ENCODE results near the gene CDK11B. TPM values are rescaled to one million over a fixed set of nuclear protein-coding genes. Genes with fewer than 3 reads are reported as not detected.
"Not testable (repeated sequence)": the region's sequence is repeated elsewhere in the genome, so short reads cannot be mapped to it uniquely, and the experiment has no call there.

Gene CDK11B
- total and polyA plus RNA-seq, 2 donors = 6.5 to 44.5 TPM

DNA sequence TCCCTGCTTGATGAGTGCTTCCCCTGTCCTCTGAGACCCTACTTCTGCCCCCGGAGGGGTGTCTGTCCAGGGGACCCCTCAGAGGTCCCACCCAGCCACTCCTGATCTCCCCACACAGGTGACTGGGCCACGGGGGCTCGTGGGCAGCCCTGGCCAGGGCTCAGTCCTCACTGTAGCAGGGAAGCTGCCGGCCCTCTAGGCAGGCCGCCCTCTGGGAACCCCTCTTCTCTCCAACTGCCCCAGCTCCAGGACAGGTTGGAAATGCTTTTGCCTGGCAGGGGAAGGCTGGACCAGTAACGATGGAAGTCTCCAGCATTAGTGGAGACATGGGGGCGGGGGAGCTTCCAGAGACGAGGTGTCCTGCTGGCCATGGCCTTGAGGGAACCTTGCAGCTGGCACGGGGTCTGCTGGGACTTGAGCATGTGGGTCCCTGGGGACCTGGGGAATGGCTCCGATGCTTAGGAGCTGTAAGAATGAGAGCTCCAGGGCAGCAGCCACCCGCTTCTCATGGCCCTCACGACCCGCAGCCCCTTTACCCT, 55.8 kb downstream of the CDK11B start:
- Histone ChIP-seq H3K4me3 (ENCODE audit: low read depth, low read length) (no peak overlapping the region), H3K4me1 (ENCODE audit: insufficient read depth) (no peaks in the 10 kb centered on the region), H3K27ac (ENCODE audit: low read depth) (no peak overlapping the region), H3K36me3 (ENCODE audit: insufficient read depth) (no peaks in the 10 kb centered on the region)
- DNase-seq (ENCODE audit: extremely low spot score) = no peak
- 71% methylated on average over 13 of the region's 13 CpGs for WGBS

GRCh38 chr1:1602304-1602967, 56.4 kb downstream of the CDK11B start:
- Histone ChIP-seq H3K36me3 (ENCODE audit: insufficient read depth) (no peaks in the 10 kb centered on the region), H3K27ac (ENCODE audit: low read depth) (no peak overlapping the region), H3K4me1 (ENCODE audit: insufficient read depth) (no peaks in the 10 kb centered on the region), H3K4me3 (ENCODE audit: low read depth, low read length) (no peak overlapping the region)
- no peak for DNase-seq (ENCODE audit: extremely low spot score)
- 60% methylated on average over 18 of the region's 18 CpGs for WGBS

DNA sequence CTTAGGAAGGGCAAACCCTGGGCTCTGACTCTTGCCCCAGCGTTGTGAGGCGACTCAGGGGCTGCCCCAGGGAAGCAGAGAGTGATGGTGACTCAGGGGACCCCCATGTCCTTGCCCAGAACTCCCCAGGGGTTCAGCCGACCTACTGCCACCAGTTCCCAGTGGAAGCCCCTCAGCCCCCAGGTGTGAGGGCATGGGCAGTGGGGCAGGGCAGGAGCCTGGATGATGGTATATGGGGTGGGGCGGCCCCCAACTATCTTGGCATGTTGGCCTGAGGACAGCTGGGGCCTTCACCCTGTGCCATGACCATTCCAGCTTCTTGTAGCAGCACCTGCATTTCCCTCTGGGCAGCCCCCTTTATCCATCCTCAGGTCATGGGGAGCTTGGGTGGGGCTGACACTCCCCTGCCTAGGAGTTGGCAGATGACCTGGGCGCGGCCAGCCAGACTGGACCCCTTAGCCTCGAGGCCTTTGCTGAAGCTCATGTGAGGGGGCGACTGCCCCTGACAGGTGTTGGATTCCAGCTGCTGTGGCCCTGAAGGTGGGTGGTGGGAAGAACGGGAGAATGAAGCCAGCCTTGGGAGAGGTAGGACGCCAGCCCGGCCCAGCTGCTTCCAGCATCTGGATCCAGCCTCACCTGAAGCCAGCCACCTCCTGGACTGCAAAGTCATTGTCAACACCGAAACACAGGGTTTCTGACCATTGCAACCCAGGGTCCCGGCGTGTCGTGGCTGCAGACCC, 57.1 kb downstream of the CDK11B start:
- WGBS = 88% methylated on average over 15 of the region's 15 CpGs

GRCh38 chr1:1600861-1601563, 57.8 kb downstream of the CDK11B start:
- no peak for DNase-seq (ENCODE audit: extremely low spot score)
- Histone ChIP-seq H3K36me3 (ENCODE audit: insufficient read depth) (no peaks in the 10 kb centered on the region), H3K4me1 (ENCODE audit: insufficient read depth) (no peaks in the 10 kb centered on the region), H3K4me3 (ENCODE audit: low read depth, low read length) (no peak overlapping the region), H3K27ac (ENCODE audit: low read depth) (no peak overlapping the region)
- 69% methylated on average over 22 of the region's 22 CpGs for WGBS

More for the DNA sequence above, 57.1 kb downstream of the CDK11B start:
- H3K27ac ChIP-seq (ENCODE audit: low read depth) = no peak overlapping the region
- H3K36me3 ChIP-seq (ENCODE audit: insufficient read depth) = no peaks in the 10 kb centered on the region
- no peak overlapping the region for H3K4me3 ChIP-seq (ENCODE audit: low read depth, low read length)
- no peak for DNase-seq (ENCODE audit: extremely low spot score)
- no peaks in the 10 kb centered on the region for H3K4me1 ChIP-seq (ENCODE audit: insufficient read depth)

DNA sequence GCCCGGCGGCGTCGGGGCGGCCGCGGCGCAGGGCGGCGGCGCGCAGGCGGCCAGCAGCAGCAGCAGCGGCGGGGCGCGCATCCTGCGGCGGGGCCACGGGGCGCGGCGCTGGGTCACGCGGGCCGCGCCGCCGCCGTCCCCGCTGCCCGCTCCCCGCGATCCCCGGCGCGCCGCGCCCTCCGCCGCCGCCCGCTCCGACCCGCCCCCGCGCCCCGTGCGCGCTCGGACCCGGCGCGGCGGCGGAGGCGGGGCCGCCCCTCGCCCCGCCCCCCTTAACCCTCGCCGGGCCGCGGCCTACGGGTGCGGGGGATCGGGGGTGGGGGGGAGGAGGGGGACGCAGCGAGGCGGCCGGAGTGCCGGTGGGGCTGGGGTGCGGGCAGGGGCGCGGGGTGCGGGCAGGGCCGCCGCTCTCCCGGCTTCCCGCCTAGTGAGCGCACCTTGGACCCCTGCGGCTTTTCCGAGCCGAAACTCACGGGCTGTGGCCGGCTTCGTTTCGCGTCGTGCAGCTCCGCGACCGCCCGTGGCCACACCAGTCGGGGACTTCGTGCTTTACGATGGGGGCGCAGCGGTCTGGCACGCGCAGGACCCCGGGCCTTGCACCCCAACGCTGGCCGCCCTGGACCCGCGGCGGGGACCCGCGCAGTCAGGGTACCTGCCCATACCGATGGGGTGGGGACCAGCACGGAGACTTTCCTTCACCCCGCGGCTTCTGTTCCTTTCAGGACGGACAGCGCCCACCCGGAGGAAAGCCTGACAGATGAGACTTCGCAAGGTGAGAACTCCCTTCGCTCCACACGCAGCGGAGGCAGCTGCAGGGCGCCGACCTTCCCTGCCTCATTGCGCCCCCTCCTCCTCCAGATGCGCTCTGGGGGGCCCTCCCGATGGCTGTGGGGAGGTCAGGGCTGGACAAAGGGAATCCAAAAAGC, 58.6 kb downstream of the CDK11B start, which contains the start of gene FNDC10:
TSS of gene FNDC10 (minus strand) at position 201 of the 926 bp plus-strand sequence. CDS start at position 81, 120 bp downstream.
- WGBS = 2% methylated on average over 114 of the region's 125 CpGs
- Histone ChIP-seq H3K4me3 (ENCODE audit: low read depth, low read length) (peak within 1 kb of the TSS; percentile 56), H3K4me1 (ENCODE audit: insufficient read depth) (no peaks in the 10 kb centered on the region), H3K27ac (ENCODE audit: low read depth) (no peak within 1 kb of the TSS), H3K36me3 (ENCODE audit: insufficient read depth) (no peaks in the 10 kb centered on the region)
- DNase-seq (ENCODE audit: extremely low spot score) = no peak

DNA sequence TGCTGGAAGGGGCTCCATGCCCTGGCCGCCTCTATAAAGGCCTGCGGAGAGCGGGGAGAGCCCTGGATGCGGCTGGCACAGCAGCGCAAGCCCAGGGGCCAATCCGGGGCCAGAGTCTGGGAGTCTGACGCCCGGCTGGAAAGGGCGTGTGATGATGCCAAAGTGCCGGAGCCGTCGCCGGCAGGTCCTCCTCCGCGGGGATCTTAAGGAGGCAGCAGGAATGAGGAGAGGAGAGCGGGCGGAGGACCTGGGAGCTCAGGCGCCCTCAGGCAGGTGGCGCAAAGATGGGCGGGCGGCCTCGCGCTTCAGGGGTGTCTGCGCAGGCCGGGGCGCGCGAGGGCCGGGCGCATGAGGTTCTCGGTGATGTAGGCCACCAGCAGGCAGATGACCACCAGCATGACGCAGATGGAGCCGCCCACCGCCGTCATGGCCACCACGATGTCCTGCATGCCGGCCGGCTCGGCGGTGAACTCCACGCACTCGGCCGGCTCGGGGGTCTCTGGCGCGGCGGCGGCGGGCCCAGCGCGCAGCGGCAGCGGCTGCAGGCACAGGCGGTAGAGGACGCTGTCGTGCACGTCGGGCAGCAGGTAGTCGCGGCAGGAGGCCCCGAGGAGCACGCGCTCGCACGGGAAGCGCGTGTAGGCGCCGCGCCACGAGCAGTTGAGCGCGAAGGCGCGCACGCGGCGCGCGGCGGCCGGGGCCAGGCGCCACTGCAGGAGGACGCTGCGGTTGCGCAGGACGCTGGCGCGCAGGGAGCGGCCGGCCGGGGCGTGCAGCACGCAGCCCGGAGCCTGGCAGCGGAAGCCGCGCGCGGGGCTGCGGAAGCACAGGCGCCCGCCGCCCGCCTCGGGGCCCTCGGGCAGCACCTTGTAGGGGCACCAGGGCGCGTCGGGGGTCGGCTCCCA, 59.5 kb downstream of the CDK11B start:
- no peak for DNase-seq (ENCODE audit: extremely low spot score)
- Histone ChIP-seq H3K27ac (ENCODE audit: low read depth) (no peak overlapping the region), H3K4me1 (ENCODE audit: insufficient read depth) (no peaks in the 10 kb centered on the region), H3K36me3 (ENCODE audit: insufficient read depth) (no peaks in the 10 kb centered on the region), H3K4me3 (ENCODE audit: low read depth, low read length) (peak overlapping the region; percentile 56)
- whole genome bisulfite sequencing = 7% methylated on average over 111 of the region's 111 CpGs

GRCh38 chr1:1598720-1599029, 60.1 kb downstream of the CDK11B start:
- 79% methylated on average over 13 of the region's 13 CpGs for WGBS
- Histone ChIP-seq H3K4me3 (ENCODE audit: low read depth, low read length) (no peak overlapping the region), H3K4me1 (ENCODE audit: insufficient read depth) (no peaks in the 10 kb centered on the region), H3K27ac (ENCODE audit: low read depth) (no peak overlapping the region), H3K36me3 (ENCODE audit: insufficient read depth) (no peaks in the 10 kb centered on the region)
- no peak for DNase-seq (ENCODE audit: extremely low spot score)

DNA sequence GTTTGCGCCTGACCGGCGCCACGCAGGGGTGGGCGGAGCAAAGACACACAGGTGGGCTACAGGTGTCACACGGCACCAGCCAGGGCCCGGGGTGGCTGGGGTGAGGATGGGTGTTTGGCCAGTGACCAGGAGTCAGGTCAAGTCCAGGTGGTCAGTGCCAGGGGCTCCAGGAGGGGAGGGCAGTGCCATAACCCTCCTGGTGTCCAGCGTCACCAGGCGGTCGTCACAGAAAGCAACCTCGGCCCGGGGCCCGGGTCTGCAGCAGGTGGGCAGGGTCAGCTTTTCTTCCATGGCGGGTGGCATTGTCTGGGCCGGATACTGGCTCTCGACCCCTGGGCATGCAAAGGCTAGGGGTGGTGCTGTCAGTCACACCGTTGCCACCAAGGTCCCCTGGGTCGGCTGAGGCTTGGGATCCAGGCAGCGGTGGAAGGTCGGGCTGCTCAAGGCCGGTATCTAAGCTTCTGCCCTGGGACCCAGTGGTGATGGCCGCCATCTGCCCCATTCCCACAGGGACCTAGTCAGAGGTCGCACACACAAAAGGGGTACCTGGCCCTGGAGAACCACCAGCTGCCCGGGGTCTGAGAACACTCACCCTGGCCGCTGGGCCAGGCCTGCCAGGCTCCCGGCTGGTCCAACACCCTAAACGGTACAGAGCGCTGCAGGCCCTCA, 60.6 kb downstream of the CDK11B start:
- Histone ChIP-seq H3K36me3 (ENCODE audit: insufficient read depth) (no peaks in the 10 kb centered on the region), H3K4me3 (ENCODE audit: low read depth, low read length) (no peak overlapping the region), H3K27ac (ENCODE audit: low read depth) (no peak overlapping the region), H3K4me1 (ENCODE audit: insufficient read depth) (no peaks in the 10 kb centered on the region)
- no peak for DNase-seq (ENCODE audit: extremely low spot score)
- 87% methylated on average over 28 of the region's 28 CpGs for WGBS

DNA sequence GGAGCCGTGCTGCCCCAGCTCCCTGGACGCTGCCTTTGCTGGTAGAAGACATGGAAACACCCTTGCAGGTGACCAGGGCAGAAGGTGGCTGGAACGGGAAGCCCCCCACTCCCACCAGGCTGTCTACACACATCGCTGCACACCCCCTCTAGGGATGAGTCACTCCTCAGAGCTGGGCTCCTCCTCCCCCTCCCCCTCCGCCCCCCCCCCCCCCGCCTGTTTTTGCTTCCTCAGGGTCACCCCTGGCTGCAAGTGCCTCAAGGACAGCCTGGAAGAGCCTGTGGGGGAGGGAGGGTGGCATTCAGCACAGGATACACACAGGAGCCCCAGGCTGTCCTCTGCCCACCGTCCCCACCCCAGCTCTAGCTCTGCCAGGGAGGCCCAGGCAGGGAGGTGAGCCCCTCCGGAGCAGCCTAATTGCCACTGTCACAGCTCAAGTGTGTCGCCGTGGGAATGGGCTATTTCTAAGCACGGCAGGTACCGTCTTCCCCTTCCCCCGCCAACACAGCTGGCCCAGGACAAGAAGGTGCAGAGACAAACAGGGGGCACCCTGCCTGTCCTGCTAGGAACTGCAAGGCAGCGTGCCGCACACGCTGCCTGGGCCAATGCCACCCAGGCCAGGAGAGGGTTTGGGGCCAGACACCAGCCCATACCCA, 61.4 kb downstream of the CDK11B start:
- DNase-seq (ENCODE audit: extremely low spot score) = no peak
- H3K27ac ChIP-seq (ENCODE audit: low read depth) = no peak overlapping the region
- WGBS = 15% methylated on average over 14 of the region's 16 CpGs
- no peaks in the 10 kb centered on the region for H3K4me1 ChIP-seq (ENCODE audit: insufficient read depth)
- H3K36me3 ChIP-seq (ENCODE audit: insufficient read depth) = no peaks in the 10 kb centered on the region
- no peak overlapping the region for H3K4me3 ChIP-seq (ENCODE audit: low read depth, low read length)

GRCh38 chr1:1596493-1597274, 62.1 kb downstream of the CDK11B start:
- Histone ChIP-seq H3K4me3 (ENCODE audit: low read depth, low read length) (no peak overlapping the region), H3K27ac (ENCODE audit: low read depth) (no peak overlapping the region), H3K4me1 (ENCODE audit: insufficient read depth) (no peaks in the 10 kb centered on the region), H3K36me3 (ENCODE audit: insufficient read depth) (no peaks in the 10 kb centered on the region)
- WGBS = 28% methylated on average over 12 of the region's 12 CpGs
- DNase-seq (ENCODE audit: extremely low spot score) = no peak

DNA sequence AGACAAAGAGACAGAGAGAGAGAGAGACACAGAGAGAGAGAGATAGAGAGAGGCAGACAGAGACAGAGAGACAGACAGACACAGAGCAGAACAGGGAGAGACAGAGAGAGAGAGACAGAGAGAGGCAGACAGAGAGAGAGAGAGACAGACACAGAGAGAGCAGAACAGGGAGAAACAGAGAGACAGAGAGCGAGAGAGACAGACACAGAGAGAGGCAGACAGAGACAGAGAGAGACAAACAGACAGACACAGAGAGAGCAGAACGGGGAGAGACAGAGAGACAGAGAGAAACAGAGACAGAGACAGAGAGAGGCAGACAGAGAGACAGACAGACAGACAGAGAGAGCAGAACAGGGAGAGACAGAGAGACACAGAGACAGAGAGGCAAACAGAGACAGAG, 63.5 kb downstream of the CDK11B start:
- WGBS = 86% methylated on average over 2 of the region's 2 CpGs
- H3K27ac ChIP-seq (ENCODE audit: low read depth); DNase-seq (ENCODE audit: extremely low spot score); H3K4me3 ChIP-seq (ENCODE audit: low read depth, low read length); H3K36me3 ChIP-seq (ENCODE audit: insufficient read depth); H3K4me1 ChIP-seq (ENCODE audit: insufficient read depth): not testable (repeated sequence)
